Fibroblast of peridontal ligament (primary cell): ENCODE data around the gene KIF25.
"Not testable (repeated sequence)": the region's sequence is repeated elsewhere in the genome, so short reads cannot be mapped to it uniquely, and the experiment has no call there.

ENCODE experiments used
- DNase-seq: peaks from one replicate; pipeline ENCODE4 v3.0.0-alpha.2; 2010; ENCODE audit errors: extremely low read depth

The KIF25 gene

DNA sequence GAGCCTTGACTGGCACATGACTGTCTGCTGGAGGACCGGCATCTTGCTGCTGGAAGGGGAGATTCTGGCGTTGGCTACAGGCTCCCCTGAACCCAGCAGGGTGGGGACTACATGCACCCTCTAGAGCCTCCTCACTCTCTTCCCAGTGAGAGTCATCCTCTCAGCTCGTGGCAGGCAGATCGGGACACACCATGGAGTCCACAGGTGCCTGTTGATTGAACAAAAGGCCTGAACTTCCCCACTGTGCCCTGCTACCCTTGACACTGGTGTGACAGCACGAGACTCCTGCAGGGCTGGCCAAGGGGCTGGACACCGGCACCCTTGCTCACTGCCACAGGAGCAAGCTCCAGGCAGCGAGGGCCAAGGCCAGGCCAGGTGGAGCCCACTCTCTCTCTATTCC is 73.3 kb downstream of the KIF25 start:
- DNase-seq, result no peak

DNA sequence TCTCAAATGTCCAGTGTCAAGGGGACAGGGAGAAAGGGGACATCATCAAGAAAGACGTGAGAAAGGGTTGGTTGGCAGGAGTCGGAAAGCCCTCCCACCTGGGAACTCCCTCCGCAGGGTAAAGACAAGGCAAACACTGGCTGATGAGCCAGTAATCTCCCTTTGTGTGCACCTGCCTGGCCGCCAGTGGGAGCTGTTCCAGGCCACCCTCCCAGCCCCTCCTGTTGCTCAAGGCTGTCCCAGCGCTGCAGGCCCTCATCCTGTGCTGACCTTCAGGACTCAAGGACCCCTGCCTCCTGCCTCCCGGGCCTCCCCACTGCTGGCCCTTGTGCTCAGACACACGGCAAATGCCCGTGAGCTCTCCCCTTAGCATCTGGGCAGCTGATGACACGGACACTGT is 74.1 kb downstream of the KIF25 start:
- no peak for DNase-seq

DNA sequence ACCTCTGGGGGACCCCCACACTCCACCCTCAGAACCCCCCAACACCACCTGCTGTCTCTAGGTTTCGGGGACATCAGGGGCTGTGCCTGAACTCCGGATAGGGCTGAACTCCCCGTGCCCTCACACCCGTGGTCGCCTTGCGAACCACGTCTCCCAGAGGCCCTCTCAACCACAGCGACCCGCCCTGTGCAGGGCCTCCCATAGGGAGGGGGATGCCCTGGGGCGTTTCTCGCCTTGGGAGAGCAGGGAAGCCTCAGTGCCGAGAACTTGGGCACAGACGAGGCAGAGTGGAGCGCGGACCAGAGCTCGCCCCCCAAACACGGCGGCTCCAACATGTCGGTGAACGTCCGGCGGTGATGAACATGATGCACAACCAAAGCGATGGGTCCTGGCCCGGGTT is 74.8 kb downstream of the KIF25 start:
- DNase-seq, result no peak

DNA sequence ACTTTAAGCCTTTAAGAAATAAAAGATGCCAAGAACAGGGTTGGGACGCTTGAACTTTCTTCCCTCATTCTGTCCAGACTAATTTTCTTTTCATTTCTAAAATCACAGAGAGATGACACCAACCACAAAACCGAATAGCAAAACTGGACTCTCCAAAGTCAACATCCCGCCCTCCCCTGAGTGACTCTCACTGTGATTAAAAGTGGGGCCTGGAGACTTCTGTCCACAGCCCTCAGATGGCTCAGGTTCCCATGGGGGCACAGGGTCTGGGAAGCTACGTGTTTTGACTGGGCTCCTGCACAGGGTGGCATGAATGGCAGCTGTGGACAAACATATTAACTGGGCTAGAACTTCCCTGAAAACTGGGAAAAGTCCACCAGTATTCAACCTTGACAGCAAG is 75.3 kb downstream of the KIF25 start:
- no peak for DNase-seq

DNA sequence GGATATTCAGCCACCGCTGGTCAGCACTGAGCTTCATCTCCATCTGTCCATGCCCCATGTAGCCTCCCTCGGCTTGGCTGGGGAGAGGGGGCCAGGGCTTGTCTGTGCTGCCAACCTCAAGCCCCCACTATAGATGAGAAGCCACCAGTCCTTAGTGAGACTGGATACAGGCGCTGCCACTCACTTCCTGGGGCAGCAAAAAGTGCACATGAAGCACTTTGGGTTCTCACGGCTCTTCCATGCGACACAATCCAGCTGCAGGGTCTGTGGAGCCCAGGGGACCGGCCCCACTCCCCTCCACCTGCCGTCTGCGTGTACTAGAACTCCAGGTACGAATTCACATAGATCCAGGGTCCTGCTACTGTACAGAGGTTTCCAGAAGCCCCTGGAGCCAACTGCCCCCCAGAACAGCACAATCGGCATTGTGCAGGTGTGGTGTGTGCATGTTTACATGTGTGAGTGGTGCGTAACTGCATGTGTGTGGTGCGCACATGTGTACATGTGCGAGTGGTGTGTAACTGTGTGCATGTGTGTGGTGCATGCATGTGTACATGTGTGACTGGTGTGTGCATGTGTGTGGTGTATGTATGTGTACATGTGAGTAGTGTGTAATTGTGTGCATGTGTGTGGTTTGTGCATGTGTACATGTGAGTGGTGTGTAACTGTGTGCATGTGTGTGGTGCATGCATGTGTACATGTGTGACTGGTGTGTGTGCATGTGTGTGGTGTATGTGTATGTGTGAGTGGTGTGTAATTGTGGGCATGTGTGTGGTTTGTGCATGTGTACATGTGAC is 76.7 kb downstream of the KIF25 start:
- DNase-seq, result no peak

DNA sequence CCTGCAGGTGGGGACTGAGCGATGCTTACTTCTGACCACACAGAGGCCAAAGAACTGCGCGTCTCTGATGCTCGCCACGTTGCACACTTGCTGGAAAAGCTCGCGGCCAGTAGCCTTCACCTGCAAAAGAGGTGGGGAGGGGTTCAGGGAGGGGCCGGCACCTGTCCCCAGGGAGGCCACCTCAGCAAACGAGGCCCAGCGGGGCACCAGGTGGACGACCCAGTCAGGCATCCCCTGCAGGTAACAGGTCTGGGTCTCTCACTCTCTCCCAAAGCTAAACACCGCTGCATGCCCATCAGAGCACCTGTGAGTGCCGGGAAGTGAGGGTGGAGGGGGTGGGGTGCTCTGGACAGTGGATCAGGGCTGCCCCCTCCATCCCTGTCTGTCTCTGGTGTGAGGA is 77.7 kb downstream of the KIF25 start:
- DNase-seq, result no peak

DNA sequence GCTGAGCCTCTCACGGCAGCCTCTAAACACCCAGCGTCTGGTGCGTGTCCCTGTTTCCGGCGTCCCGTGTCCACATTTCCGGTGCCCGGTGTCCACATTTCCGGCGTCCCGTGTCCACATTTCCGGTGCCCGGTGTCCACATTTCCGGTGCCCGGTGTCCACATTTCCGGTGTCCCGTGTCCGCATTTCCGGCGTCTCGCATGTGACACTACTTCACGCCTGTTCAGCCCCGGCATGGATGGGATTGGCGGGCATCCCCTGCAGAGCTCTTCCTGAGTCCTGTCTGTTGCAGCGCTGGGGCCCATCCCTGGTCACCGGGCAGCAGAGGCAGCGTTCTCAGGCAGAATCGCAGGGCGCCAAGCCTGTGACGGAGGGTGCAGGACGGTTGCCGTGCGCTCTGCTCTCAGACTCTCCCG is 78.3 kb downstream of the KIF25 start:
- DNase-seq, result no peak

DNA sequence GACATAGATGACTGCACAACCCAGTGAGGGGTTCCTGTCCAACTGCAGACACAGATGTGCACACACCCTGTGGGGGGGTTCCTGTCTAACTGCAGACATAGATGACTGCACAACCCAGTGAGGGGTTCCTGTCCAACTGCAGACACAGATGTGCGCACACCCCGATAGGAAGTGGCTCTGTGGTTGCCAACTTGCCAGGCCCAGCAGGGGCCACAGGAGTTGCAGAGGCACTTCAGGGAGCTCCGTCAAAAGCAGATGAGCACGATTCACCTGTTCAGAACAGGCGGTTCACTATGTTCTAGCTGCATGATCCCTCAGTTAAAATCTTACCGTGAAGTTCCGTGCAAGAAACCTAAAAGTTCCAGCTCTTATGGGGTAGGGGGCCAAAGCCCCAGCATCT is 79.9 kb downstream of the KIF25 start:
- not testable (repeated sequence) for DNase-seq

DNA sequence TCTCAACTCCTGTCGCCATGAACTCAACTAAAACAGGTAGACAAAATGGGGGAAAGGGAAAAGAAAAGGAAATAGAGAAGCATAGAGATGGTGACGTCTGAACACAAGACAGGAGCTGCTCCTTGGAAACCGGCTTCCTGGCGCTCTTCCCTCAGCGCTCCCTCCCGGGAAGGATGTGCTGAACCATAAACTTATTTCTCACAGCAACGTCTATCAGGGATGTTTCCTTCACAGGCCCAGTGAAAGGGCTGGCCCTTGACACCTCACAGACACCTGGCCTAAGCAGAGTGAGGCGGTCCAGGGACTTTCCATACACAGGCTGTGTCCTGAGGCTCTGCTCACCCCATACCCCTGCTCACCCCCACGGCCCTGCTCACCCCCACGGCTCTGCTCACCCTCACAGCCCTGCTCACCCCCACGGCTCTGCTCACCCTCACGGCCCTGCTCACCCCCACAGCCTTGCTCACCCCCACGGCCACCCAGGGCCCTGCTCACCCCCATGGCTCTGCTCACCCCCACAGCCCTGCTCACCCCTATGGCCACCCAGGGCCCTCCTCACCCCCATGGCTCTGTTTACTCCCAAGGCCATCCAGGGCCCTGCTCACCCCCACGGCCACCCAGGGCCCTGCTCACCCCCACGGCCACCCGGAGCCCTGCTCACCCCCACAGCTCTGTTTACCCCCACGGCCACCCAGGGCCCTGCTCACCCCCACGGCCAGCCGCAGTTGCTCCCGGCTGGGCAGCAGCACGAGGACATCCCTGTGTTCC is 80.9 kb downstream of the KIF25 start:
- DNase-seq, result no peak

DNA sequence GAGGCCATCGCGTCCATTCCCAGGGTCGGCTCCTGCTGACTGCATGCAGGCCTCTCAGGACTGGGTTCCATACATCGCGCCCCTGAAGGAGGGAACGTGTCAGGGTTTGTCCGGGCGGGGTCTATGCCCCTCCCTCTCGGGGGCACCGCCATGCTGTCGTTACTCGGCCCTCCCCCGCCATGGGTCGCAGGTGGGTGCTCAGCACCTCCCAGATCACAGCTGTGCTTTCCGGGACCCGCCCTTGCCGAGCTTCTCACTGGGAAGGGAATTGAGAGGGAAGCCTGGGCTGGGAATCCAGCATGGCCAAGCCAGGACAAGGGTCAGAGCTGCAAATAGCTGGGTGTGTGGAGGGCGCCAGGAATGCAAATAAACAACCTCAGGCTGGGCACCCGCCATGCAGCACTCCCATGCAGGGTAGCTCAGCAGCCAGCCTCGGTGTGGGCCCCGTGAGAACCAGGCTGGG is 81.5 kb downstream of the KIF25 start, which contains the start of gene FRMD1:
TSS of gene FRMD1 (minus strand) at position 270 of the 463 bp plus-strand sequence. CDS start at position 152, 118 bp downstream.
- no peak for DNase-seq

DNA sequence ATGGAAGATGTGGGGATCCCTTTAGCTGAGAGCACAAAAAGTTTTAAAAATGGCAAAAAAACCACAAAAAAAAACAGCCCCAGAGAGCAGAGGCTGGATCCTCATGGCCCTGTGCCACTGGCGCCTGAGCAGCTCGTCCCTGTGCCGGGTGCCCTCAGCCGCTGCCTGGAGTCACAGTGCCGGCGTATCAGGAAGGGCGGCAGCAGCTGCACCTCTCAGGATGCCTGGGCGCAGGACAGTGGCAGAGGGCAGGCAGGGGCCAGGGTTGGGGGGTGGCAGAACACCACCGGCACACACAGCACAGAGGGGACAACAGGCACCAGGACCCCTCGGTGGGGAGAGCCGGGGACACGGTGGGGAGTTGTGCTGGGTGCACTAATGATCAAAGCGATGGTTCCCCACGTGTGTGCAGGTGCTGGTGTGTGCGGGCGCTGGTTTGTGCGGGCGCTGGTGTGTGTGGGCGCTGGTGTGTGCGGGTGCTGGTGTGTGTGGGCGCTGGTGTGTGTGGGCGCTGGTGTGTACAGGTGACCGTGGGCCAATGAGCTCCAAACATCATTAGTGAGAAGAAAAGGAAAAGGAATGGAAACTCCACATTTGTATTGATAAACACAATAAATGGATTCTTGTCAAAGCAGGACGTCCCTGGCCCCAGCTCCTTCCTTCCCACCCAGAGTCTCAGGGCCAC is 83.1 kb downstream of the KIF25 start:
- no peak for DNase-seq

DNA sequence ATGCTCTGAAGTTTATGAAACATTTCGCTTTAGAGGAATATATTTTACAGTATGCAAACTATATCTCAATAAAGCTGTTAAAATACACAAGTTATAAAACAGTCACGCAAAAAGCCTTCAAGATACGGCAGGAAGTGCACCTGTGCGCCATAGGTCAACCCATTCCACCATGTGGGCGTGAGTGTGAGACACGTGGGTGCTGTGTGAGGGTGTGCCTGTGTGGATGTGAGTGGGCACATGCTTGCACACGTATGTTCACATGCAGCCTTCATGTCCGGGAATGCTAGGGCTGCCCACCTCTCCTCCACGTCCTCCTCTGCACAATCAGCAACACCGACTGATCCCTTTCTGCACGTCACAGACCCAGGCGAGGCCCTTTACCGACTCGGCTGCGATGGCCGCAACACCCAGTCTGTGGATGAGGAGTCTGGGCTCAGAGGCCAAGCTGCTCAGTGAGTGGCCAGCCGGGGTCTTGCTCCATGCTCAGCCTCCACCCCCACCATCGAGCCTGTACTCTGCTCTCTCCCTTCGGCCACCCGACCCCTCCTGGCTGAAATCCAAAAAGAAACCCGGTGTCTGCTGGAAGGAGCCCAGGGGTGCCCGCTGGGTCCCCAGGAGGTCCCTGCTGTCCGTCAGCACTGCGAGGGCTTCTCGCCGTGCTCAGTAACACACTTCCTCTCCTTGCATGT is 84.5 kb downstream of the KIF25 start:
- DNase-seq, result no peak

DNA sequence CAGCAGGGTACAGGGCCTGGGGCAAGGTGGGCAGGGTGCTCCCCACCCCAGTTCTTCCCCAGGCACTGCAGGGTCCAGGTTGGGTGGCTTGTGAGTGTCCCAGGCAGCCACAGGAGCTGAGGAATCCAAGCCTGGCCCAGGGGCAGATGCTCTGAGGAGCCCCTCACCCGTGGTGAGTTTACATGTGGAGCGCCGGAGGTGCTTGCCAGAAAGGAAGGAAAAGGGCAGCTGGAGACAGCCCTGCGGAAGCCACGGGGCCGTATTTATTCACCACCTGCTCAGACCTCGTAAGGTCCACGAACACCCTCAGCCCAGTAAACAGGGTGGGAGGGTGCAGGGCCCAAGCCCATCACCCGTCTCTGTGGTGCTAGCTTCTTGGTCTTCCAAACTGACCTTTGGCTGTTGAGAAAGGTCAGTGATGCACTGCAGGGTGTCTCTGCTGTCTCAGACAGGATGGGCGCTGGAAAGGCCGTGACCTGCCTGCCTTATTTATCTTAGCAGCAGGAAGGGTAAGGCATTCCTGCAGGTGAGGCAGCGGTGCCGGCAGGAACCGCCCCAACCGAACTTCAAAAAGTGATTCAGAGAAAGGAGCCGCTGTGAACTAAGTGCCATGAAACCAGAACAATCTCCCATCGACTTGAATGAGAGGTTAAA is 85.5 kb downstream of the KIF25 start:
- no peak for DNase-seq

DNA sequence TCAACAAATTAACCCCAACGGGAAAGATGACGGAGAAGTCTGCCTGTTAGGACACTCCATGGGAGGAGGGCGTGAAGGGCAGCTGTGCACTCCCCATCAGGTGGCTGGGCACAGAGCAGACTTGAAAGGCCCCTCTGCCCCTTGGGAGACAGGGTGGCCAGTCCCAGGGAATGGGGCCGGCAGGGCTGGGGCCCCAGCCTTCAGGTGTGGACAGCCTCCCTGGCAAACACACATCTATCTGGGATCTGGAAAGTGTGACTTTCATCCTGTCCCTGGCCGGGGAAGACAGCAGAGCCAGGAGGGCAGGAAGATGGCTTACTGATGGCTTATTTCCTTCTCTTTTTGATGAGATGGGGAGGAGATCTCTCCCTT is 86.0 kb downstream of the KIF25 start:
- no peak for DNase-seq

DNA sequence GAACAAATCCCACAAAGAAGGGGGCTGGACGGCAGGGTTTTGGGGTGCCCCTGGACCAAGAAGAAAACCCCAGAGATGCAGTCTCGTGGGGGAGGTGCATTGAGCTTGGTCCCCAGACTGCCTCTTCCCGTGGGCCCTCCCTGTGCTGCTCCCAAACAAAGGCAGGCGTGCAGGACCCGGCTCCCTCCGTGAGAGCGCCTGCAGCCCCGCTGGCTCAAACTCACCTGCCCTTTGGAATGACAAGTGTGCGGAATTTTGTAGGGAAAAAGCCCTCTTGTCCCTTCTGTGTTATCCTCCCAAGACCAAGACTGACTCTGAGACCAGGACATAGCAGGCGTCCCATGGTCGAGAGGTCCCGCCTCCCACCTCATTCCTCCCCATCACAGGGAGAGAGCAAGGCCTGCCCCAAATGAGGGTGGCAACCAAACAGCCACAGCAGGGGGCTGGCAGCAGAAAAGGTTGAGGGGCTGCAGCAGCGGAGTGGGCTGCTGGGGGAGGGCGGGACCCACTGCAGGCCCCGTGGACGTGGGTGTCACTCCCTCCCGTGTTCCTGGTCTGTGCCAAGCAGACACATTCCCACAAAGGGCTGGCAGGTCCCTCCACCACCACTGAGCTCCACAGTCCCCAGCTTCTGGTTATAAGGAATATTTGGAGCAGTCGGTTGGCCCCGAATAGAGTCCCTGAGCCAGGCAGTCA is 87.1 kb downstream of the KIF25 start:
- no peak for DNase-seq

DNA sequence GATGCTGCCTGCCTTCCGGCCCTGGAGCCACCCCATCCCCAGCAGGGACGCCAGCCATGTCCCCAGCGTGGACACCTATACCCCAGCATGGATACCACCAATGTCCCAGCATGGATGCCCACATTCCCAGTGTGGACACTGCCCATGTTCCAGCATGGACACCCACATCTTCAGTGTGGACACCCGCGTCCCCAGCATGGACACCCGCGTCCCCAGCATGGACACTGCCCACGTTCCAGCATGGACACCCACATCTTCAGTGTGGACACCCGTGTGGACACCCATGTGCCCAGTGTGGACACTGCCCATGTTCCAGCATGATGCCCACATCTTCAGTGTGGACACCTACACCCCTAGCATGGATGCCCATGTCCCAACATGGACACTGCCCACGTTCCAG is 88.6 kb downstream of the KIF25 start:
- no peak for DNase-seq

DNA sequence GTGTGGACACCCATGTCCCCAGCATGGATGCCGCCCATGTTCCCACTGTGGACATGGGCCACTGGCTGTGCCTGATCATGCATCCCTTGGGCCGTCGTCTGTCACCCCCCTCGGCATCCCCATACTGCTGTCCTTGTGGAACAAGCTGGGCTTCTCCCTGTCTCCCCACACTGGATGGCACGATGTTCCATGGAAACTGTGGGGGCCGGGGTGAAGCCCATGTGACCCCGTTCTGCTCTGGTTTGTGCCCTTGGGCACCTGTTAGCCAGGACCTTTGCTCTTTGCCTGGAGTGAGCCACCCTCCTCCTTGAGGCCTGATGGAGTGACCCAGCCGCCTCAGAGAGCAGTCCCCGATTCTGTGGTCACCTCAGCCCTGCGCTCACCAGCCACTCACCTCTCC is 89.1 kb downstream of the KIF25 start:
- no peak for DNase-seq

DNA sequence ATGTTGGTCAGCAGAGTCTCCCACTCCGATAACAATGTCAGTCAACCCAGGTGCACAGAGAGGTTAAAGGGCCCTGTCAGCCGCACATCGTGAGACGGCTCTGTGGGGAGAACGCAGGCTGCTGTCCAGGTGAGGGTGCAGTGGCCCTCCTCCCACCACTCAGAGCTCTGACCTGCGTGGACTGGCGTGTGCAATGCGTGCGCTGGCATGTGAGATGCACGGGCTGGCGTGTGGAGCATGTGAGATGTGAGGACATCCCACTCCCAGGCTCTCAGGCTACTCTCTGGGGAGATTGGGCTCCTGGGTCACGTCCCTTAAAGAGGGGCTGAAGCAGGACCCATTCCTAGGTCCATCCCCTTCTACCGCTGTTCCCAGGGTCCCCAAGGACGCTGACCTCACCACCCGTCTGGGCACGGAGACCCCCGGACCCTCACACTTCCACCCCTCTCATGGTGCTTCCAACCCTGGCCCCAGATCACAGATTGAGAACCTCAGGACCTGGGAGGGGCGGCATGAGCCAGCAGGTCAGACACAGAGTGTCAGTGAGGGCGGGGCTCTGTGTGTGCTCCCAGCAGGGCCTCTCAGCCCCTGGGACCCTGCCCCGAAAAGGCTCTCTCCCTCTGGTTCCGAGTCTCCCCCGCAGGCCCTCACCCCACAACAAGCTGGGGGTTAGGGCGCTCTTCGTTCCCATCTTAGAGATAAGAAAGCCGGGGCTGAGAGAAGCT is 90.1 kb downstream of the KIF25 start:
- DNase-seq, result no peak

DNA sequence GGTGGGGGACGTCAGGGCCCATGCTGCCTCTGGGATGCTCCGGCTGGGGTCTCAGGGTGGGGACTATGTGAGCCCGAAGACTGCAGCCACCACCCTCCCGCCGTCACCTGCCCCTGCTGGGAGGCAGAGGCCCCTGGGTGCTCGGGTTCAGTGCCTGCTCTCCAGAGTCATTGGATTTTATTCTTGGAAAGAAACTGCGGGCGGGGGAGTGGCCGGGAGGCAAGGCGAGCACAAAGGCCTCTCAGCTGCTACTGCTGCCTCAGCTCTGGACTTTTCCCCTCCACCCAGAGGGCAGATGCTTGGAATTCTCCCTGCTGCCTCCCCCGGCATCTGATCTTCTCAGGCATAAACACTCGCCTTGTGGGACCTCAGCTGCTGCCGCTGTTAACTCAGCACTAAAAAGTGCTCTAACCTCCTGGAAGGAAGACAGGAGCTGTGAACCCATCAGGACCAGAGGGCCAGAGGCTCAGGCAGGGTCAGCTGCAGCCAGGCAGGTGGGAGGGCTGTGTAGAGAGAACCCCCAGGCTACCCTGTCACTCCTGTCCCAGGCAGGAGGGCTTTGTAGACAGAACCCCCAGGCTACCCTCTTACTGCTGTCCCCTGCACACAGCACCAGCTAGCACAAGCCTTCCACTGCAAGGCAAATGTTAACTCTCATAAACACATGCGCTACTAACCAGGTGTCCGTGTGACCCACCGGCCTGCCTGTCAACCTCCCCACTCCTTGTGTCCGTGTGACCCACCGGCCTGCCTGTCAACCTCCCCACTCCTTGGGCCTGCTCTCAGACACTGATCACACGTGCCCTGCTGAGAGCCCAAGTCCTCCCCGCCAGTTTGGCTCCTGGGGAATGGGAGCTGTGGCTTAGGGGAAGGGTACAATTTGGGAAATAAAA is 90.9 kb downstream of the KIF25 start:
- peak; percentile 13 for DNase-seq
